Thymus (tissue), 11 donors: ENCODE measurements around the gene SPATA4. TPM values are rescaled to one million over a fixed set of nuclear protein-coding genes. Genes with fewer than 3 reads are reported as not detected.
"Not testable (repeated sequence)": the region's sequence is repeated elsewhere in the genome, so short reads cannot be mapped to it uniquely, and the experiment has no call there.

Source experiments
- DNase-seq, 9 donors: peaks; one replicate each; pipeline ENCODE4 v3.0.0-alpha.2; 2013; ENCODE audit warnings: low spot score in 9 of 9, low read depth in 6 of 9, missing footprints in 1 of 9
- H3K27ac ChIP-seq, 2 donors: one replicate each; pipeline ENCODE4 v1.5.1; 2013; ENCODE audit warnings: control low read depth in 1 of 2, low read depth in 1 of 2, low read length in 1 of 2, mild to moderate bottlenecking in 1 of 2, moderate library complexity in 1 of 2
- H3K27me3 ChIP-seq, 2 donors: one replicate each; pipeline ENCODE4 v1.5.1; 2013; ENCODE audit warnings: low read length in 1 of 2; ENCODE audit not compliant: control insufficient read depth in 2 of 2, insufficient read depth in 1 of 2
- H3K36me3 ChIP-seq, 2 donors: one replicate each; pipeline ENCODE4 v1.5.1; 2013; ENCODE audit warnings: low read length in 1 of 2, mild to moderate bottlenecking in 1 of 2, moderate library complexity in 1 of 2; ENCODE audit not compliant: control insufficient read depth in 2 of 2, insufficient read depth in 2 of 2
- H3K4me1 ChIP-seq, 2 donors: one replicate each; pipeline ENCODE4 v1.5.1; 2013; ENCODE audit warnings: low read length in 2 of 2; ENCODE audit not compliant: control insufficient read depth in 2 of 2, insufficient read depth in 2 of 2
- H3K4me3 ChIP-seq, 2 donors: one replicate each; pipeline ENCODE4 v1.5.1; 2013; ENCODE audit warnings: low read length in 2 of 2, control low read depth in 1 of 2, mild to moderate bottlenecking in 1 of 2
- H3K9me3 ChIP-seq, 2 donors: one replicate each; pipeline ENCODE4 v1.5.1; 2013; ENCODE audit warnings: low read length in 1 of 2, mild to moderate bottlenecking in 1 of 2; ENCODE audit not compliant: control insufficient read depth in 2 of 2, insufficient read depth in 1 of 2
- WGBS: extraction: QIAGEN DNeasy Blood & Tissue Kit; methylation state at CpG from one replicate; pipeline ENCODE4 v1.1.7; 2013; 5-methylcytosine and 5-hydroxymethylcytosine counted together
- polyA plus RNA-seq: library from polyadenylated mRNA; stranded (reverse); fragments of 200-250 nt; gene quantifications from one replicate; pipeline ENCODE4 v1.2.3, GENCODE V29; 2013
- total RNA-seq: library from RNA; stranded (reverse); fragments of 120-200 nt; gene quantifications from one replicate; pipeline ENCODE4 v1.2.4, GENCODE V29; 2013
- donor health status: healthy.

The SPATA4 gene
- total and polyA plus RNA-seq, 2 donors = 0.16 TPM; not detected in 1

DNA sequence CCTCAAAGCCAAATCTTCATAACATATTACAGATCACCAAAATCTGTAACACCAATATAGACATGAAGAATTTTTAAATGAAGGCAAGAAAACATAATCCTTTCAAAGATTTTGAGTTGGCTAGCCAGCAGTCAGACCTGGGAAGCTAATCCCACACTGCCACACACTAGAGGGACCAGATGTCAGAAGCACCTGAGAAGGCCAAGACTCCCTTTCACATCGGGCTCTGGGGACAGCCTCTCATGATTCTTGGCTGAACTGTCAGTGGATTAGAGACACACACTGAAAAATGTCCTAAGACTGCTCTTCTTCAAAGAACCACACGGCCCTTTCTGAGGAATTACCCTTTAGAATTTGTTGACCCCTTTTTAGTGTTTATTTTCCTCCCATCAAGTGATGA lies 28.2 kb upstream of the SPATA4 start:
- 94% methylated on average over 2 of the region's 2 CpGs for WGBS
- Histone ChIP-seq H3K27me3 (no peaks in the 10 kb centered on the region), H3K4me3 (no peak overlapping the region), H3K27ac (no peak overlapping the region), H3K36me3 (no peaks in the 10 kb centered on the region), H3K4me1 (no peaks in the 10 kb centered on the region), H3K9me3 (no peaks in the 10 kb centered on the region)
- no peak for DNase-seq

DNA sequence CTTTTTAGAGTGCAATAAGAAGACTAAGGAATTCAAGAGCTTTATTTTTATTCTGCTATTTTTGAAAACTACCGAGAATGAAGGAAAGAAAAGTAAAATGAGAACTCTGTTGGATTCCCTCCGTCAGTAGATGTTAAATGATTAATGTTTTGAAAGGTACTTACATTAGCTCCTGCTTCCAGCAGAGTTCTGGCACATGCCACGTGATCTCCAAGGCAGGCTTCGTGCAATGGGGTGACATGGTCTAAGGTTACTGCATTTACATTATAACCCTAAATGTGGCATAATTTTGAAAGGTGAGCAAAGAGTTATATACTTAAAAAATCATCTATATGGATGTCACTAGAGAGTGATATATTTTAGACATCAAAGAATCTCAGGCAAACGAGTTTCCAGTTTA lies 26.8 kb upstream of the SPATA4 start:
- Histone ChIP-seq H3K9me3 (no peaks in the 10 kb centered on the region), H3K4me1 (no peaks in the 10 kb centered on the region), H3K4me3 (no peak overlapping the region), H3K27ac (no peak overlapping the region), H3K36me3 (no peaks in the 10 kb centered on the region), H3K27me3 (no peaks in the 10 kb centered on the region)
- DNase-seq = no peak
- WGBS = 89% methylated on average over 5 of the region's 5 CpGs

DNA sequence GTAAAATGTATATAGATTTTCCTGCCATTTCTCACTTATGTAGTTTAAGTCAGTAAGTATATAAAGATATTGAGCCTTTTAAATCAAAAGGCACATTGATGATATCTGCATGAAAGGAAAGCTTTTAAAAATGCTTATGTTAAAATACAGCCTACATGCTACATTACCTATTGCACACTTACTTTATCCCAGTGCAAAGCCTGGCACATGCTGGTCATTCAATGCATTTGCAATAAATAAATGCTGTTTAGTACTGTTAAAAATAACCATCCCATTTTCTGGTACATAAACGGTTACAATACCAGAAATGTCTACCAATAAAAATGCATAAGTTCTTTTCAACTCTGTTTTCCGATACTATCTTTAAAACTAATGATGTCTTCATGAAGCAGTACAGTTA lies 22.1 kb upstream of the SPATA4 start:
- 90% methylated on average over 2 of the region's 2 CpGs for WGBS
- H3K4me1 ChIP-seq = no peaks in the 10 kb centered on the region
- no peaks in the 10 kb centered on the region for H3K27me3 ChIP-seq
- H3K4me3 ChIP-seq = no peak overlapping the region
- H3K27ac ChIP-seq = no peak overlapping the region
- no peaks in the 10 kb centered on the region for H3K9me3 ChIP-seq
- DNase-seq = no peak
- H3K36me3 ChIP-seq = no peaks in the 10 kb centered on the region

DNA sequence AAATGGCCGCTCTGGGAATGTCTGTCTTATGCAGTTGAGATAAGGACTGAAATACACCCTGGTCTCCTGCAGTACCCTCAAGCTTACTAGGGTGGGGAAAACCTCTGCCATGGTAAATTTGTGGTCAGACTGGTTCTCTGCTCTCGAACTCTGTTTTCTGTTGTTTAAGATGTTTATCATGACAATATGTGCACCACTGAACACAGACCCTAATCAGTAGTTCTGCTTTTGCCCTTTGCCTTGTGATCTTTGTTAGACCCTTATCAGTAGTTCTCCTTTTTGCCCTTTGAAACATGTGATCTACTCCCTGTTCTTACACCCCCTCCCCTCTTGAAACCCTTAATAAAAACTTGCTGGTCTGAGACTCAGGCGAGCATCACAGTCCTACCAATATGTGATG lies 17.0 kb upstream of the SPATA4 start:
- H3K4me1 ChIP-seq, DNase-seq, H3K36me3 ChIP-seq, H3K4me3 ChIP-seq, H3K9me3 ChIP-seq, H3K27ac ChIP-seq, H3K27me3 ChIP-seq: not testable (repeated sequence)
- 71% methylated on average over 3 of the region's 3 CpGs for WGBS

DNA sequence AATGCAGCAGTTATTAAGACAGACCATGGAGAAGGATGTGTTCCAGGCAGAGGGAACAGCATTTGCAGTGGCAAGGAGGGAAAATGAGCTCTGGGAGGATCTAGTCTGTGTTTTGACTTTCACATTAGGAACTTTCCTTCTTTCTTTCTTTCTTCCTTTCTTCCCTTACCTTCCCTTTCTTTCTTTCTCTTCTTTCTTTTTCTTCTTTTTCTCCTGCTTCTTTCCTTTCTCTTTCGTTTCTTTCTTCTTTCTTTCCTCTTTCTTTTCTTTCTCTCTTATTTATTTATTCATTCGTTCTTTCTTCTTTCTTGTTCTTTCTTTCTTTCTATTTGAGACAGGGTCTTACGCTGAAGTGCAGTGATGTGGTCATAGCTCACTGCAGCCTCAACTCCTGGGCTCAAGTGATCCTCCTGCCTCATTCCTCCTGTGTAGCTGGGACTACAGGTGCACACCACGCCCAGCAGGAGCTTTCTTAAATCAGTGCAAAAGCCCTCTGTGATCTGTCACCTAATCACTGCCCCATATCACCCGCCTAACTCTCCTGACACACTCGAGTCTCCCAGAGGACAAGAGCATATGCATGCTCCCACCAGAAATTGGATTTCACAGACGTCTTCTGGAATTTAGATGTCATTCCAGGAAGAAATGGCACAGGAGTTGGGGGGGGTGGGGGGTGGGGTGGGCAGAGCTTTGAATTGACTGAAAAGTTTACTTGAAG lies 15.4 kb upstream of the SPATA4 start:
- 90% methylated on average over 7 of the region's 7 CpGs for WGBS
- DNase-seq = no peak
- Histone ChIP-seq H3K9me3 (no peaks in the 10 kb centered on the region), H3K36me3 (no peaks in the 10 kb centered on the region), H3K4me1 (no peaks in the 10 kb centered on the region), H3K27ac (no peak overlapping the region), H3K27me3 (no peaks in the 10 kb centered on the region), H3K4me3 (no peak overlapping the region)

DNA sequence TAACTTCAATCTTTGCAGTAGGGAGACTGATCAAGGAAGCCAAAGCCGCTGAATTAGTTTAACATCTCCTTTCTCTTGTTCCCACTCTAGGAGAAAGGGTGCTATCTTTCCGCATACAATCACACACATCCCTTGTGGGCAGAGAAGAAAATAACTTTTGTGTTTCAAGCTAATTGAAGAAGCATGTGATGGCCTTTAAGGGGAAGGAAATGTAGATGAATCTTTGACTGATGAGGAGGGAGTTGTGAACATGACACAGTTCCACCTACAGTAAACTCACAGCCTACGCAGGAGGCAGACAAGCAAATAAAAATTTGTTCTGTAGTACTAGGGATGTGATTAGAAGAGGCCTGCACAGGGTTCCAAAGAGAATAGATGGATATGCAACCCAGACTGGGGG lies 14.7 kb upstream of the SPATA4 start:
- Histone ChIP-seq H3K4me3 (no peak overlapping the region), H3K36me3 (no peaks in the 10 kb centered on the region), H3K27ac (no peak overlapping the region), H3K4me1 (no peaks in the 10 kb centered on the region), H3K27me3 (no peaks in the 10 kb centered on the region), H3K9me3 (no peaks in the 10 kb centered on the region)
- WGBS = 91% methylated on average over 3 of the region's 3 CpGs
- no peak for DNase-seq

DNA sequence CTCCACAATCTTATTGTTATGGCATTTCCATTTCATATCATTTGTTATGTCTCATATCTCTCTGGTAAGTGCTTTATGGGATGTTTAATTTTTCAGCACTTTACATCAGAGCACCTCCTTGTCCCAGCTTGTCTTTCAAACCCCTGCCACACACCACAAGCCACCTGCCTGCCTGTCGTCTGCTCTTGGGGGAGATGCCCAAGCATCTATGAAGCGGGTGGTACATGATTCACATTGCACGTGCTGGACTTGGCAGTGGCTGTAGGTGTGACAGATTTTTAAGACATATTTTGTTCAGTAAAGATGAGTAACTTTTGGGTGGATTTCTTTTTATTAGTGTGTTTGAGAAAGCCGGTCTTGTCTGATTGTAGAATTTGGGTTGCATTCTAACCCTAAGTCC lies 14.2 kb upstream of the SPATA4 start:
- no peaks in the 10 kb centered on the region for H3K9me3 ChIP-seq
- H3K27ac ChIP-seq = no peak overlapping the region
- no peak overlapping the region for H3K4me3 ChIP-seq
- no peaks in the 10 kb centered on the region for H3K36me3 ChIP-seq
- H3K4me1 ChIP-seq = no peaks in the 10 kb centered on the region
- no peak for DNase-seq
- WGBS = 96% methylated on average over 4 of the region's 4 CpGs
- no peaks in the 10 kb centered on the region for H3K27me3 ChIP-seq

DNA sequence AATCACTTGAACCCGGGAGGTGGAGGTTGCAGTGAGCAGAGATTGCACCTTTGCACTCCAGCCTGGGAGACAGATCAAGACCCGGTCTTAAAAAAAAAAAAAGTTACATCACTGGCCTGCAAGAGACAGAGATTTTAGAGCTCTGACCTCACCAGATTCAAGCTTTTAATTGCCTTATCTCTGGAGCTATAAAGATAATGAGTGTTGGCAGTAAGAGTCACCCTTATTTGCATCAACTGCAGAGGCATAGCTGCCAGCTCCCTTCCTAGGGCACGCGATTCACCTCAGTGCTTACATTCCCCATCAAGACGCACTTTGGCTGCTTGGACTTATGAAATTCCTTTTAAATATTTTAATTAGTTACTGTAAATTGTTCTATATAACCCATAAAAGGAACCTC lies 12.5 kb upstream of the SPATA4 start:
- Histone ChIP-seq H3K4me3 (no peak overlapping the region), H3K9me3 (no peaks in the 10 kb centered on the region), H3K27me3 (no peaks in the 10 kb centered on the region), H3K27ac (no peak overlapping the region), H3K36me3 (no peaks in the 10 kb centered on the region), H3K4me1 (no peaks in the 10 kb centered on the region)
- no peak for DNase-seq
- 98% methylated on average over 5 of the region's 5 CpGs for WGBS

DNA sequence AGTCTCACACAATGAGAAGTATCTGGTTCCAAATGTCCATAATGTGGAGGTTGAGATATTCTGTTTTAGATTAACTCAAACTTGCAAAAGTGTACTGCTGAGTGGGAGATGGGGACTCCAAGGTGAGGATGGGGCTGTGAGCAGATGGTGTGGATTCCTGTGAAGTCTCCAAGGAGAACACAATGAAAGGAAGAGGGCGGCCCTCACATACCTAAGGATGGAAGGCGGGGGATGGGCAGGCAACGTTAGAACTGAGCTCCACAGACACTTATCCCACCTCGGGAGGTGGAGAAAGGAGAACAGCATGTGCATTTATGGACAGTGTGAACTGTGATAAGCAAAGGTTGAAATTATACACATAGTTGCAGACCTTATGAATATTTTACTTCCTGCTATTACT lies 9.9 kb upstream of the SPATA4 start:
- Histone ChIP-seq H3K27me3 (no peaks in the 10 kb centered on the region), H3K27ac (no peak overlapping the region), H3K4me1 (no peaks in the 10 kb centered on the region), H3K36me3 (no peaks in the 10 kb centered on the region), H3K9me3 (no peaks in the 10 kb centered on the region), H3K4me3 (no peak overlapping the region)
- WGBS = 75% methylated on average over 4 of the region's 4 CpGs
- DNase-seq = no peak
